Sigmoid colon (tissue), 7 donors: Measurements from ENCODE around the gene KRTAP10-6. TPM values are rescaled to one million over a fixed set of nuclear protein-coding genes. Genes with fewer than 3 reads are reported as not detected.
"Not testable (repeated sequence)": the region's sequence is repeated elsewhere in the genome, so short reads cannot be mapped to it uniquely, and the experiment has no call there.

Experiments used
- DNase-seq: peaks from one replicate; pipeline ENCODE4 v3.0.0-alpha.2; 2019
- H3K27ac ChIP-seq, 4 donors: fragments of 200-600 bp; sonication (generic); one replicate each; pipeline ENCODE4 v1.5.1; 2016 to 2019; ENCODE audit warnings: mild to moderate bottlenecking in 1 of 4
- H3K27me3 ChIP-seq, 3 donors: fragments of 200-600 bp; sonication (generic); one replicate each; pipeline ENCODE4 v1.5.1; 2019; ENCODE audit warnings: mild to moderate bottlenecking in 1 of 3
- H3K36me3 ChIP-seq, 4 donors: fragments of 200-600 bp; sonication (generic); one replicate each; pipeline ENCODE4 v1.5.1; 2016 to 2019
- H3K4me1 ChIP-seq, 4 donors: fragments of 200-600 bp; sonication (generic); one replicate each; pipeline ENCODE4 v1.5.1; 2017 to 2019
- H3K4me3 ChIP-seq, 4 donors: fragments of 200-600 bp; sonication (generic); one replicate each; pipeline ENCODE4 v1.5.1; 2017 to 2019; ENCODE audit warnings: mild to moderate bottlenecking in 2 of 4, moderate library complexity in 1 of 4
- H3K9me3 ChIP-seq, 4 donors: fragments of 200-600 bp in 3 of 4; sonication (generic) in 3 of 4; one replicate each; pipeline versions ENCODE4 v1.5.1 to v1.6.1; 2013 to 2019
- EP300 ChIP-seq, 4 donors: sonication (generic); formaldehyde crosslinking; IDR thresholded peaks; one replicate each; pipeline ENCODE4 v1.6.1; 2017; ENCODE audit warnings: antibody characterized with exemption in 4 of 4
- POLR2A ChIP-seq, 2 donors: fragments of 450-650 bp; IDR thresholded peaks; one replicate each; pipeline ENCODE4 v1.6.1; 2016; ENCODE audit warnings: antibody characterized with exemption in 2 of 2, mild to moderate bottlenecking in 2 of 2, moderate library complexity in 2 of 2
- POLR2AphosphoS5 ChIP-seq, 4 donors: sonication (generic); formaldehyde crosslinking; IDR thresholded peaks; one replicate each; pipeline ENCODE4 v1.6.1; 2017; ENCODE audit warnings: antibody characterized with exemption in 4 of 4
- WGBS, 2 donors: extraction: QIAGEN DNeasy Blood & Tissue Kit; methylation state at CpG; one replicate each; pipeline ENCODE4 v1.1.7; 2013; 5-methylcytosine and 5-hydroxymethylcytosine counted together
- intact Hi-C: fragments of 100-400 bp; cut with DNase I; formaldehyde crosslinking; loops from one replicate; pipeline ENCODE4 v1.15.1; 2023
- polyA plus RNA-seq, 3 donors: library from polyadenylated mRNA; stranded (reverse); fragments of 200-250 nt; gene quantifications; one replicate each; pipeline ENCODE4 v1.2.3, GENCODE V29; 2013
- total RNA-seq, 4 donors: library from RNA; depleted of rRNA; stranded (reverse); fragments of >200 nt; gene quantifications; one replicate each; pipeline ENCODE4 v1.1.0, GENCODE V29; 2016
- TF ChIP-seq, protein P1 (sequence below), 4 experiments: fragments of 450-650 bp in 3 of 4; fragments of 200-600 bp in 1 of 4; IDR thresholded peaks; one replicate each; pipeline ENCODE4 v1.5.1; 2016 to 2019; ENCODE audit warnings: antibody characterized with exemption in 4 of 4, mild to moderate bottlenecking in 3 of 4, moderate library complexity in 2 of 4
- donor health status: healthy with polysubstance abuse.
- donor health status: Bipolar disorder and iron deficiency.
- donor health status: healthy.

KRTAP10-6 gene, protein sequence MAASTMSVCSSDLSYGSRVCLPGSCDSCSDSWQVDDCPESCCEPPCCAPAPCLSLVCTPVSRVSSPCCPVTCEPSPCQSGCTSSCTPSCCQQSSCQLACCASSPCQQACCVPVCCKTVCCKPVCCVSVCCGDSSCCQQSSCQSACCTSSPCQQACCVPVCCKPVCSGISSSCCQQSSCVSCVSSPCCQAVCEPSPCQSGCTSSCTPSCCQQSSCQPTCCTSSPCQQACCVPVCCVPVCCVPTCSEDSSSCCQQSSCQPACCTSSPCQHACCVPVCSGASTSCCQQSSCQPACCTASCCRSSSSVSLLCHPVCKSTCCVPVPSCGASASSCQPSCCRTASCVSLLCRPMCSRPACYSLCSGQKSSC
- not detected for total RNA-seq
- not detected for polyA plus RNA-seq

DNA sequence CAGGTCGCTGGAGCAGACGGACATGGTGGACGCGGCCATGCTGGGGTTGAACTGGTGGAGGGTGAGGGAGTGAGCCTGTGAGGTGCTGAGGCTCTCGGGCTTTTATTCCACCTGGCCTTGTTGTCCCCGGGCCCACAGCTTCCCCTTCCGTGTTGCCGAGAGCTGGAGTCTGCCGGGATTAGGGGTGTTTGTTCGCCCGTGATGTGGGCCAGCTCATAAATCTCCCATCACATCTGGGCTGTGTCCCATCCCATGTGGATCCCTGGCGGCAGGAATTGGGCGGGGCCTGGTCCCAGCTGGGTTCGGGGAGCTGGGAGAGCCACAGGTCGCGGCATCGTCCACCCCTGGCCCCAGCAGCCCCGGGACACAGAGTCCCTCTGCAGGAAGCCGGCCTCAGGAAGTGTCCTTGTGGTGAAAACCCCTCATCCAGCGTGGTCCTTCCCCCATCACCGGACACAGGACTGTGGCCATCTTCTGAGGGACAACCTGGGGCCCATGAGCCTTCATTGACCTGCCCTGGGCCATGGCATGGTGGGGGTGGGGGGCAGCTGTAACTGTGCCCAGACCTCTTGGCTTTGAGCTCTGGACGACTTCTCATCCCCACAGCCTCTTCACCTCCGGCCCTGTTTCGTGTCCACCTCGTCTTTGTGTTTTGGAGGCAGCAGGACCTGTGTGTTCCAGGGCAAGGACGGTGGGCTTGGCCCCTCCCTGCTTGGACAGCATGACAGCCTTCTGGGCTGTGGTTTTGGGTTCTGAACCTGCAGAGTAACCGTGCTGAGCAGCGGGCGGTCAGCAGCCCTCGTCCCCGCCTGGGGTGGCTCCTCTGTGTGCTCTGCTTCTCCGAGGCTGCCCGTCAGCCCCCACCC is at the start of gene KRTAP10-6:
Gene KRTAP10-6 (minus strand): TSS at position 60 of the 866 bp plus-strand sequence. CDS start 21 bp downstream, at position 39.
- Histone ChIP-seq H3K9me3 (no peaks in the 10 kb centered on the region), H3K36me3 (no peaks in the 10 kb centered on the region), H3K4me1 (no peaks in the 10 kb centered on the region), H3K27ac (no peak within 1 kb of the TSS), H3K4me3 (no peak within 1 kb of the TSS), H3K27me3 (peaks cover 0 to 39% (median 23%) of the 10 kb centered on the region in 3 donors)
- TF ChIP-seq POLR2A (IDR thresholded peaks at IDR 0.05) (no peak), POLR2AphosphoS5 (IDR thresholded peaks at IDR 0.05) (no peak), EP300 (IDR thresholded peaks at IDR 0.05) (no peak)
- TF ChIP-seq, protein P1, sequence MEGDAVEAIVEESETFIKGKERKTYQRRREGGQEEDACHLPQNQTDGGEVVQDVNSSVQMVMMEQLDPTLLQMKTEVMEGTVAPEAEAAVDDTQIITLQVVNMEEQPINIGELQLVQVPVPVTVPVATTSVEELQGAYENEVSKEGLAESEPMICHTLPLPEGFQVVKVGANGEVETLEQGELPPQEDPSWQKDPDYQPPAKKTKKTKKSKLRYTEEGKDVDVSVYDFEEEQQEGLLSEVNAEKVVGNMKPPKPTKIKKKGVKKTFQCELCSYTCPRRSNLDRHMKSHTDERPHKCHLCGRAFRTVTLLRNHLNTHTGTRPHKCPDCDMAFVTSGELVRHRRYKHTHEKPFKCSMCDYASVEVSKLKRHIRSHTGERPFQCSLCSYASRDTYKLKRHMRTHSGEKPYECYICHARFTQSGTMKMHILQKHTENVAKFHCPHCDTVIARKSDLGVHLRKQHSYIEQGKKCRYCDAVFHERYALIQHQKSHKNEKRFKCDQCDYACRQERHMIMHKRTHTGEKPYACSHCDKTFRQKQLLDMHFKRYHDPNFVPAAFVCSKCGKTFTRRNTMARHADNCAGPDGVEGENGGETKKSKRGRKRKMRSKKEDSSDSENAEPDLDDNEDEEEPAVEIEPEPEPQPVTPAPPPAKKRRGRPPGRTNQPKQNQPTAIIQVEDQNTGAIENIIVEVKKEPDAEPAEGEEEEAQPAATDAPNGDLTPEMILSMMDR (IDR thresholded peaks at IDR 0.05): no peak
- WGBS, 2 donors: 52 to 63% methylated on average over 33 of the region's 33 CpGs
- no peak for DNase-seq
- intact Hi-C loops: no loop called here

DNA sequence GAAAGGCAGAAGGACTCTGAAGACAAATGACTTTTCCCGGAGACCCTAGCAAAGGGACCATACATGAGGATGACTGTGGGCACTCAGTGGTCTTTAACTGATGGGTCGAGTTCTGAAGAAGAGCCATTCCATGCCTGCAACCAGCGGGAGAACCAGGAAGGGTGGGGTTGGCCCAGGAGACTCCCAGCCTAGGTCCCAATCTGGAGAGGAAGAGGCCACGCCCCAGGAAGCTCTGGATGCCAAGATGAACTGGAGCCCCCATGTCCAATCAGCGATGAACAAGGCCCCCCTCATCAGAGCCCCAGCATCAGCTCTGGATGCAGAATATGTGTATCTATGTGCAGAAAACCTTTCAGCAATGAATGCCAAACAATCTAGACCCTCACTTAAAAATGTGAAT is 48.5 kb upstream of the KRTAP10-6 start:
- no peak overlapping the region for H3K27ac ChIP-seq
- H3K4me1 ChIP-seq: no peaks in the 10 kb centered on the region
- WGBS, 2 donors: 79 to 91% methylated on average over 5 of the region's 5 CpGs
- peaks cover 0 to 29% (median 0%) of the 10 kb centered on the region in 3 donors for H3K27me3 ChIP-seq
- H3K9me3 ChIP-seq: peaks cover 0 to 6% (median 1%) of the 10 kb centered on the region in 4 donors
- no peaks in the 10 kb centered on the region for H3K36me3 ChIP-seq
- intact Hi-C loops: no loop called here
- TF ChIP-seq EP300 (IDR thresholded peaks at IDR 0.05): no peak
- no peak for TF ChIP-seq POLR2AphosphoS5 (IDR thresholded peaks at IDR 0.05)
- no peak for TF ChIP-seq POLR2A (IDR thresholded peaks at IDR 0.05)
- TF ChIP-seq, protein P1 (IDR thresholded peaks at IDR 0.05): no peak
- DNase-seq: no peak
- no peak overlapping the region for H3K4me3 ChIP-seq

DNA sequence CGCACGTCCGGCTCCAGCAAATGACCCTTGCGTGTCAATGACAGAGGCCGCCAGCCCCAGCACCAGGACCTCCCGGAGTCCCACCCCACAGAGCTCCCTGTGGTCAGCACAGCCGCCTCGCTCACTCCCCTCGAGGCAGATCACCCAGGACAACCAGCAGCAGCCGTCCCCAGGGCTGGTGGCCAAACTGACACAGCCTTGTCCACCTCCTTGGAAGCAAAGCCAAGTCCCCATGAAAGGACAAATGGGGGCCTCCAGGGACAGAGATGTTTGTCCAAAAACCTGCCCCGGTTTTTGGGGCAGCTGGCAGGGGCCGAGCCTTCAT is 47.0 kb upstream of the KRTAP10-6 start:
- no peaks in the 10 kb centered on the region for H3K4me1 ChIP-seq
- WGBS, 2 donors: 84 to 87% methylated on average over 12 of the region's 12 CpGs
- TF ChIP-seq POLR2A (IDR thresholded peaks at IDR 0.05): no peak
- TF ChIP-seq, protein P1 (IDR thresholded peaks at IDR 0.05): no peak
- TF ChIP-seq EP300 (IDR thresholded peaks at IDR 0.05): no peak
- H3K27me3 ChIP-seq: peaks cover 0 to 32% (median 0%) of the 10 kb centered on the region in 3 donors
- H3K9me3 ChIP-seq: peaks cover 0 to 4% (median 1%) of the 10 kb centered on the region in 4 donors
- DNase-seq: no peak
- H3K4me3 ChIP-seq: no peak overlapping the region
- intact Hi-C loops: no loop called here
- H3K36me3 ChIP-seq: no peaks in the 10 kb centered on the region
- H3K27ac ChIP-seq: no peak overlapping the region

DNA sequence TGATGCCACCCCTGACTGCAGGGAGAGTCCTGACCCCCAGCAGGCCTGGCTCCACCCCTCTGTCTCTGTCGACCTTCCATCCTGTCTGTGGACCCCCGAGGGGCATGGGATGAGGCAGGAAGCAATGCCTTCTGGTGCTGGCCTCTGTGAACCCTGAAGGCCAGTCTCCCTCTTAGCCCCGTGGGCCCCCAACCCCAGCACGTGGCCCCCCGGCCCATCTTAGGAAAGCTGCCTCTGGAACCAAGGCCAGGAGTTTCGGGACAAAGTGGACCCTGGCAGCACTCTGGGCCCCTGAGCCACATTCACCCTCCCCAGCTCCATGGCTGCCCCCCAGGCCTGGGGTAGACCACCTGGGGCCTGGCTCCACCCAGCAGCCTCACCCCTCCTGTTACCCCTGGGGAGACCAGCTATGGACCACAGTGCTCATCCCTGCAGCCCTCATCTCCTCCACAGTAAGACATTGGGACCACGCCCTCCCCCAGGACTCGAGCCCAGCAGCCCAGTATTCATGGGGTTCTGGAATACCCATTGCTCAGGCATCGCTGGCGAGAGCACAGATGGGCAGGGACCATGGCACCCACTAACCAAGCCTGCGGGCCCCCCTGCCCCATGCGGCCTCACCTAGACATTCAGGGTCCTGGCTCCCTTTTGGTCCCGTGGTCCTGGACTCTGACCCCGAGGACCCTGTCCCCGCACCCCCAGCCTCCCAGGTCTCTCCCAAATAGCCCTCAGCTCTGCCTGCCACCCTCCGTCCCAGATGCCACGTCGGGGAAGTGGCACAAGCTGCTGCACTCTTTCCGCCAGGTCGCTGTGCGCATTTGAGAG is 46.4 kb upstream of the KRTAP10-6 start:
- peaks cover 0 to 32% (median 0%) of the 10 kb centered on the region in 3 donors for H3K27me3 ChIP-seq
- H3K36me3 ChIP-seq, H3K9me3 ChIP-seq, H3K4me1 ChIP-seq, H3K4me3 ChIP-seq, DNase-seq, H3K27ac ChIP-seq, intact Hi-C loops: not testable (repeated sequence)
- WGBS, 2 donors: 79 to 80% methylated on average over 21 of the region's 21 CpGs

DNA sequence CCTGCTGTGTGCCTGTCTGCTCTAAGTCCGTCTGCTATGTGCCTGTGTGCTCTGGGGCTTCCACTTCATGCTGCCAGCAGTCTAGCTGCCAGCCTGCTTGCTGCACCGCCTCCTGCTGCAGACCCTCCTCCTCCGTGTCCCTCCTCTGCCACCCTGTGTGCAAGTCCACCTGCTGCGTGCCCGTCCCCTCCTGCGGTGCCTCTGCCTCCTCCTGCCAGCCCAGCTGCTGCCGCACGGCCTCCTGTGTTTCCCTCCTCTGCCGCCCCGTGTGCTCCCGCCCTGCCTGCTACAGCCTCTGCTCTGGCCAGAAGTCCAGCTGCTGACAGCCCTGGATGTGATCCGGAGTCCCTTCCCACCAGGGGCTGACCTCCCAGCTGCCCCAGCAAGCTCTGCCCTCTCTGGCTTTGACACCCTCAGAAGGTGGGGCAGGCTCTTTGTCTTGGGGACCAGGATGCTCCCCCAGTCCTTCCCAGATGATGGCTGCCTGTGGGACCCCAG is 45.6 kb upstream of the KRTAP10-6 start:
- H3K4me3 ChIP-seq, H3K9me3 ChIP-seq, H3K27ac ChIP-seq, DNase-seq, intact Hi-C loops, H3K4me1 ChIP-seq, H3K36me3 ChIP-seq: not testable (repeated sequence)
- H3K27me3 ChIP-seq: peaks cover 0 to 32% (median 0%) of the 10 kb centered on the region in 3 donors
- 58 to 63% methylated on average over 12 of the region's 12 CpGs for WGBS, 2 donors
